DND-41 (cell line): ENCODE measurements around the gene SIDT1.

Source experiments
- ATAC-seq: fragments of 200-7000 bp; cut with Tn5 transposase; 3 replicates; pipeline ENCODE4 v1.9.1; 2021; ENCODE audit warnings: low read depth; ENCODE audit not compliant: insufficient read depth
- DNase-seq: peaks from one replicate; pipeline ENCODE4 v3.0.0-alpha.2; 2020
- H2AFZ ChIP-seq: 2 replicates; pipeline ENCODE4 v1.6.0; 2012; ENCODE audit warnings: low read depth, low read length
- H3K27ac ChIP-seq: 2 replicates; pipeline ENCODE4 v1.5.1; 2012; ENCODE audit warnings: low read length, inconsistent platforms
- H3K27me3 ChIP-seq: fragments of 200-600 bp; sonication (generic); 2 replicates; pipeline ENCODE4 v1.6.0; 2012; ENCODE audit warnings: low read length, mild to moderate bottlenecking, inconsistent platforms; ENCODE audit not compliant: insufficient read depth, poor library complexity
- H3K36me3 ChIP-seq: 2 replicates; pipeline ENCODE4 v1.5.1; 2012; ENCODE audit warnings: low read length, inconsistent platforms; ENCODE audit not compliant: insufficient read depth
- H3K4me1 ChIP-seq: 2 replicates; pipeline ENCODE4 v1.5.1; 2012; ENCODE audit warnings: mild to moderate bottlenecking, low read length; ENCODE audit not compliant: insufficient read depth
- H3K4me2 ChIP-seq: 2 replicates; pipeline ENCODE4 v1.6.0; 2012; ENCODE audit warnings: mild to moderate bottlenecking, moderate library complexity, low read length, inconsistent platforms; ENCODE audit not compliant: insufficient read depth
- H3K4me3 ChIP-seq, 2 experiments: fragments of 200-600 bp in 1 of 2; shearing (Covaris generic) in 1 of 2; 2 replicates each; pipeline ENCODE4 v1.5.1; 2012 to 2016; ENCODE audit warnings: inconsistent platforms in 2 of 2, low read length in 2 of 2, mild to moderate bottlenecking in 2 of 2, low read depth in 1 of 2, moderate library complexity in 1 of 2
- H3K79me2 ChIP-seq: 2 replicates; pipeline ENCODE4 v1.6.0; 2012; ENCODE audit warnings: low read length, inconsistent platforms; ENCODE audit not compliant: insufficient read depth
- H3K9ac ChIP-seq: 2 replicates; pipeline ENCODE4 v1.6.0; 2012; ENCODE audit warnings: low read depth, mild to moderate bottlenecking, inconsistent platforms, low read length, moderate library complexity
- H3K9me3 ChIP-seq: 2 replicates; pipeline ENCODE4 v1.5.1; 2012; ENCODE audit warnings: low read length, moderate library complexity, mild to moderate bottlenecking, inconsistent platforms; ENCODE audit not compliant: insufficient read depth, severe bottlenecking
- H4K20me1 ChIP-seq: 2 replicates; pipeline ENCODE4 v1.6.0; 2012; ENCODE audit warnings: low read length; ENCODE audit not compliant: insufficient read depth
- EZH2 ChIP-seq: IDR thresholded peaks from 3 replicates; pipeline ENCODE4 v1.6.1; 2012; ENCODE audit warnings: borderline replicate concordance, low read depth, mild to moderate bottlenecking, moderate library complexity, low read length, inconsistent platforms; ENCODE audit not compliant: severe bottlenecking
- TF ChIP-seq, protein P1 (sequence below): IDR thresholded peaks from 2 replicates; pipeline ENCODE4 v1.5.1; 2012; ENCODE audit warnings: borderline replicate concordance, low read length, moderate library complexity, mild to moderate bottlenecking; ENCODE audit not compliant: poor library complexity, severe bottlenecking; ENCODE audit errors: extremely low read depth

SIDT1 gene

DNA sequence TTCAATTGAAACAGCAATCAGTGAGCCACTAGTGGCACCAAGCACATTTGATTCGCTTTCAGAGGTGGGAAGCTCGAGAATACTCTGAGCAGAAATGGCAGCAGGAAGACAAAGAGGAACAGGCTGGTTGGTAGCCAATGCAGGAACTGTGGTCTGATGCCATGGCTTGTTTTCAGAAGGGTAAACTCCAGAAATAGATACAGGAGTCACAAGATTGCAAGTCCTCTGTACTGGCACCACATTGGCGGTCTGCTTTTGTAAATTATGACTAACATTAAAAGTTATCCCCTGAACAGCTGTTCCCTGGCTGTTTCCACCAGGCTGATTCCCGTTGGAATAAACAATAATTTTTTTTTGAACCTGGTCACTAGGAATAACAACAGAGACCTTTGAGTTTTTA lies 128.5 kb downstream of the SIDT1 start:
- no peak overlapping the region for H3K4me3 ChIP-seq
- no peak overlapping the region for H2AFZ ChIP-seq
- H3K9me3 ChIP-seq = no peaks in the 10 kb centered on the region
- TF ChIP-seq EZH2 = no peak
- TF ChIP-seq, protein P1, sequence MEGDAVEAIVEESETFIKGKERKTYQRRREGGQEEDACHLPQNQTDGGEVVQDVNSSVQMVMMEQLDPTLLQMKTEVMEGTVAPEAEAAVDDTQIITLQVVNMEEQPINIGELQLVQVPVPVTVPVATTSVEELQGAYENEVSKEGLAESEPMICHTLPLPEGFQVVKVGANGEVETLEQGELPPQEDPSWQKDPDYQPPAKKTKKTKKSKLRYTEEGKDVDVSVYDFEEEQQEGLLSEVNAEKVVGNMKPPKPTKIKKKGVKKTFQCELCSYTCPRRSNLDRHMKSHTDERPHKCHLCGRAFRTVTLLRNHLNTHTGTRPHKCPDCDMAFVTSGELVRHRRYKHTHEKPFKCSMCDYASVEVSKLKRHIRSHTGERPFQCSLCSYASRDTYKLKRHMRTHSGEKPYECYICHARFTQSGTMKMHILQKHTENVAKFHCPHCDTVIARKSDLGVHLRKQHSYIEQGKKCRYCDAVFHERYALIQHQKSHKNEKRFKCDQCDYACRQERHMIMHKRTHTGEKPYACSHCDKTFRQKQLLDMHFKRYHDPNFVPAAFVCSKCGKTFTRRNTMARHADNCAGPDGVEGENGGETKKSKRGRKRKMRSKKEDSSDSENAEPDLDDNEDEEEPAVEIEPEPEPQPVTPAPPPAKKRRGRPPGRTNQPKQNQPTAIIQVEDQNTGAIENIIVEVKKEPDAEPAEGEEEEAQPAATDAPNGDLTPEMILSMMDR = no peak
- DNase-seq (no peak), ATAC-seq (no peak)
- H3K9ac ChIP-seq = no peak overlapping the region
- H3K27me3 ChIP-seq = no peaks in the 10 kb centered on the region
- H3K27ac ChIP-seq = no peak overlapping the region
- no peaks in the 10 kb centered on the region for H3K79me2 ChIP-seq
- H3K36me3 ChIP-seq = peaks cover 43% of the 10 kb centered on the region
- H3K4me1 ChIP-seq = no peaks in the 10 kb centered on the region
- H3K4me2 ChIP-seq = no peak overlapping the region
- no peaks in the 10 kb centered on the region for H4K20me1 ChIP-seq

- no peaks in the 10 kb centered on the region for H4K20me1 ChIP-seq
- no peak for ATAC-seq
- no peak for TF ChIP-seq EZH2
- TF ChIP-seq, protein P1 = no peak
- H3K4me1 ChIP-seq = peaks cover 11% of the 10 kb centered on the region
- H3K4me3 ChIP-seq = no peak overlapping the region
- H3K79me2 ChIP-seq = no peaks in the 10 kb centered on the region
- H3K36me3 ChIP-seq = peaks cover 39% of the 10 kb centered on the region
- H3K27ac ChIP-seq = no peak overlapping the region
- H3K9ac ChIP-seq = no peak overlapping the region
- H3K9me3 ChIP-seq = no peaks in the 10 kb centered on the region
- DNase-seq = no peak
- H2AFZ ChIP-seq = no peak overlapping the region
- H3K4me2 ChIP-seq = no peak overlapping the region
- H3K27me3 ChIP-seq = no peaks in the 10 kb centered on the region
Observed at GRCh38 chr3:113662824-113663223, 130.5 kb downstream of the SIDT1 start.

DNA sequence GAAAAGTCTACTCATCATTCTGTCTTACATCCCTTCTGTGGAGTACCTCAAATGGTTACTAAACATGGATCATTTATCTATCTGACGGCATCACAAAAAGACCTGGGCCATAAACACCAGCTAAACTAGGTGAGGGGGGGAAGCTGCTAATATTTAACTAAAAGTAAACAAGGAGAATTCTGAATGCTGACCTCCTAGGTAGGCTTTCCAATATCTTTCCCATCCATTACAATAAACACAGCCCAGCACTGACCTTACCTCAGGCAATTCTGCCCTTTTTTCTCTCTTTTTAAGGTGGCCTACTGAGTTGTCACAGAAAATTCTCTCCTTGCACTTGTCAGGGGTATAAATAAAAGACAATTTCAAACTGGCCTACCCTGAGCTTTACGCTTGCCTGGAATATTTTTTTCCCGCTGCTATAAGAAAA lies 131.0 kb downstream of the SIDT1 start:
- TF ChIP-seq, protein P1 = no peak
- TF ChIP-seq EZH2 = no peak
- peaks cover 16% of the 10 kb centered on the region for H3K4me1 ChIP-seq
- H3K4me2 ChIP-seq = no peak overlapping the region
- ATAC-seq (no peak), DNase-seq (no peak)
- no peak overlapping the region for H2AFZ ChIP-seq
- H3K36me3 ChIP-seq = peaks cover 39% of the 10 kb centered on the region
- H3K9me3 ChIP-seq = no peaks in the 10 kb centered on the region
- H4K20me1 ChIP-seq = no peaks in the 10 kb centered on the region
- H3K27me3 ChIP-seq = no peaks in the 10 kb centered on the region
- no peaks in the 10 kb centered on the region for H3K79me2 ChIP-seq
- H3K4me3 ChIP-seq = no peak overlapping the region
- H3K27ac ChIP-seq = no peak overlapping the region
- no peak overlapping the region for H3K9ac ChIP-seq

DNA sequence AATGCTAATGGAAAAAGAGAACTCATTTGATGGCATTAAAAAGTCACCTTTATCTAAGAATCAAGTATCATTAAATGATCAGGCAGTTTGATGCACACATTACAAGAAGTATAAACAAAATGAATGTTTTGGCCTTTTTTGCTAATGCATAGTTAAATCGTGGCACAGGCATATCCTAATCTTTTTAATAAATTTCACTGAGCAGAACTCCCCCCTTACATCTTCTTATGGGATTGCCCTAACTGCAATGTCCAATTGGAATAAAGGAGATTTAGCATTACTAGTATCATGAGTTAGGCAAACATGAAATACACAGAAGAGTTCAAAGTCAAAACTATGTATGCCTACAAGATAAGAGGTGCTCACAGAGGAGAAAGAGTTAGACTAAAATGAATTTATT lies 131.4 kb downstream of the SIDT1 start:
- ATAC-seq = no peak
- Histone ChIP-seq H3K27me3 (no peaks in the 10 kb centered on the region), H3K4me2 (no peak overlapping the region), H3K27ac (no peak overlapping the region), H2AFZ (no peak overlapping the region), H3K4me1 (peaks cover 16% of the 10 kb centered on the region), H3K9ac (no peak overlapping the region), H3K79me2 (no peaks in the 10 kb centered on the region), H3K4me3 (no peak overlapping the region), H3K36me3 (peaks cover 36% of the 10 kb centered on the region), H4K20me1 (no peaks in the 10 kb centered on the region), H3K9me3 (no peaks in the 10 kb centered on the region)
- no peak for TF ChIP-seq EZH2
- TF ChIP-seq, protein P1 = no peak
- DNase-seq = no peak
